ENCODE data around the gene ZFX. TPM values are rescaled to one million over a fixed set of nuclear protein-coding genes. Genes with fewer than 3 reads are reported as not detected.
A peak's percentile ranks its signal among the peaks of the same experiment; 100 is the strongest.
"Not testable (repeated sequence)": the region's sequence is repeated elsewhere in the genome, so short reads cannot be mapped to it uniquely, and the experiment has no call there.

ZFX gene
- total and polyA plus RNA-seq, 8 donors = 4.4 to 40.3 (median 23.9) TPM

DNA sequence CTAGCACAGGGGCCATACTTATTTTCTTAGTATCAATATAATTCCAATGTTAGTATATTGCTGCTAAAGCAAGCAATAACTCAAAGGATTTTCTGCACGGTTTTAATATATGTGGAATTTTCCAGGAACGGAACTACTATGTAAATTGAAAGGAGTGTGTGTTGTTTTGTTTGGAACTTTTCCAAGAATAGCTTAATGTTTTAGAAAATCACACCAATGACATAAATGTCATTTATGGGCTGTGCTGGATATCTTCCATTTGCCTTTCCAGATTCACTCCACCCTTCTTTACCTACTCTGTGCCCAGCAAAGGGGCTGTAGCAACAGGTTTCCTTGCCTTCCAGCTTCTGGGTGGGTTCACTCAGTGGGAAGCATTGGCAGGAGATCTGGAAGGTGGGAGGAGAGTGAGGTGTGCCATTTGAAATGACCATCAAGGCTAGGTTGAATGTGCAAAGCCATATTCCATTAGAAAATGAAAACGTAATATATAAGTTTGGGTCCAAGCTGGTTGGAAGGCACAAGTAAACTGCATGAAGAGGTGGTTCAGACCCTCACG, 25.2 kb upstream of the ZFX start:
- no peaks in the 10 kb centered on the region for H3K9me3 ChIP-seq
- DNase-seq = no peak
- TF ChIP-seq, protein P1, sequence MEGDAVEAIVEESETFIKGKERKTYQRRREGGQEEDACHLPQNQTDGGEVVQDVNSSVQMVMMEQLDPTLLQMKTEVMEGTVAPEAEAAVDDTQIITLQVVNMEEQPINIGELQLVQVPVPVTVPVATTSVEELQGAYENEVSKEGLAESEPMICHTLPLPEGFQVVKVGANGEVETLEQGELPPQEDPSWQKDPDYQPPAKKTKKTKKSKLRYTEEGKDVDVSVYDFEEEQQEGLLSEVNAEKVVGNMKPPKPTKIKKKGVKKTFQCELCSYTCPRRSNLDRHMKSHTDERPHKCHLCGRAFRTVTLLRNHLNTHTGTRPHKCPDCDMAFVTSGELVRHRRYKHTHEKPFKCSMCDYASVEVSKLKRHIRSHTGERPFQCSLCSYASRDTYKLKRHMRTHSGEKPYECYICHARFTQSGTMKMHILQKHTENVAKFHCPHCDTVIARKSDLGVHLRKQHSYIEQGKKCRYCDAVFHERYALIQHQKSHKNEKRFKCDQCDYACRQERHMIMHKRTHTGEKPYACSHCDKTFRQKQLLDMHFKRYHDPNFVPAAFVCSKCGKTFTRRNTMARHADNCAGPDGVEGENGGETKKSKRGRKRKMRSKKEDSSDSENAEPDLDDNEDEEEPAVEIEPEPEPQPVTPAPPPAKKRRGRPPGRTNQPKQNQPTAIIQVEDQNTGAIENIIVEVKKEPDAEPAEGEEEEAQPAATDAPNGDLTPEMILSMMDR (IDR thresholded peaks at IDR 0.05) = no peak
- peak in 3 of 4 donors; percentile 35 to 46 (median 45) for ATAC-seq
- no peak overlapping the region for H3K27ac ChIP-seq
- H3K36me3 ChIP-seq = no peaks in the 10 kb centered on the region
- H3K4me1 ChIP-seq = peaks cover 6 to 8% (median 7%) of the 10 kb centered on the region in 3 donors
- peak; percentile 5 for FAIRE-seq
- no peaks in the 10 kb centered on the region for H3K27me3 ChIP-seq
- H3K4me3 ChIP-seq = no peak overlapping the region
- intact Hi-C loops (cut with DNase I) = no loop called here
- 29 to 40% methylated on average over 4 of the region's 4 CpGs for WGBS, 2 donors

DNA sequence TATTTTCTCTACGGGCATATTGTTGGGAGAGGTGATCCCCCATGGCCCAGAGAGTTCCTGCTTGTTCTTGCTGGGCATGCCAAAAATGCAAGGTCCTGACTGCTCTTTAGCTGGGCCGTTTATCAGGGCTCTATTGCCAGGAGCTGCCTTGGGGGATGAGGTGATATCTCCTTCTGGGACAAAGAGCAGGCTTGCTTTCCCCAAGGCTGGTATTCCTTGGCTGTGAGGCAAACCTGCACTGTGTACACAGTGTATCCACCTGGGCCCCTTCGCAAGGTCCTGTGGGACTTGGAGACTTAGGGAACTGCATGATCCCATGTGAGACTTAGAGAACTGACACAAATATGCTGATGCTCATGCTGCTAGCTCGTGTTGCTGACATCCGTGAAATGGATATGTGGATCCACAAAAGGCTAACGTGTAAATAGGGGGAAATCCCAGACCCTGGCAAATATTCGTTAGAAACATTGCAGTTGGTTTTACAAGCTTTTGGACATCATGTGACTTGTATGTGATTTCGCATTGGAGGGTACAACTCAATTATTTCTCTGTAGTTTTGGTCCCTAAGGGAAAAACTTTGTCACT, 24.4 kb upstream of the ZFX start:
- Histone ChIP-seq H3K9me3 (no peaks in the 10 kb centered on the region), H3K4me3 (no peak overlapping the region), H3K36me3 (no peaks in the 10 kb centered on the region), H3K4me1 (peaks cover 6 to 8% (median 7%) of the 10 kb centered on the region in 3 donors), H3K27me3 (no peaks in the 10 kb centered on the region), H3K27ac (peak overlapping the region in 1 of 4 donors; percentile 27)
- FAIRE-seq (no peak), ATAC-seq (peak; percentile 90 to 97 (median 94)), DNase-seq (peak in 4 of 6 donors; percentile 33 to 49 (median 41))
- TF ChIP-seq, protein P1 (IDR thresholded peaks at IDR 0.05) = no peak
- 31 to 50% methylated on average over 8 of the region's 8 CpGs for WGBS, 2 donors
- intact Hi-C loops (cut with DNase I) = no loop called here

DNA sequence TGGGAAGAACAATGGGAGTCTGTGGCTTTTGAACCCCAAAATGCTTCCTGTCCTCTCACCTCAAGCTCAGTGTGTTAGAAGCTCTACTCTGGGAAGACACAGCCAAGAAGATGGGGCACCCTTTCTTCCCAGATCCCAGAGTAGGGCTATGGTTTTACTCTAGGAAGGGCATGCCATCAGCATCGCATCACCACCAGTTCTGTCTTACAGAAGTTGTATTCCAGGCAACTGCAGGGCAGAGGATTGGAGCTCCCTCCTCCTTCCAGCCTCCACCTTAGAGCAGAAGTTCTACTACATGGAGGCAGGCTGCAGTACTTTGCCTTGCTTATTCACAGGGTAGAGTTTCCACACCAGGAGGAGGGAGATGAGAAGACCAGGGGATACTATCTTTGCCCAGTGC, 18.1 kb upstream of the ZFX start:
- no peaks in the 10 kb centered on the region for H3K27me3 ChIP-seq
- H3K4me3 ChIP-seq = no peak overlapping the region
- DNase-seq = no peak
- no peaks in the 10 kb centered on the region for H3K36me3 ChIP-seq
- TF ChIP-seq, protein P1 (IDR thresholded peaks at IDR 0.05) = no peak
- no peak overlapping the region for H3K27ac ChIP-seq
- 90 to 100% methylated on average over 1 of the region's 1 CpG for WGBS, 2 donors
- no peaks in the 10 kb centered on the region for H3K4me1 ChIP-seq
- ATAC-seq = no peak
- no peak for FAIRE-seq
- intact Hi-C loops (cut with DNase I) = no loop called here
- H3K9me3 ChIP-seq = no peaks in the 10 kb centered on the region

DNA sequence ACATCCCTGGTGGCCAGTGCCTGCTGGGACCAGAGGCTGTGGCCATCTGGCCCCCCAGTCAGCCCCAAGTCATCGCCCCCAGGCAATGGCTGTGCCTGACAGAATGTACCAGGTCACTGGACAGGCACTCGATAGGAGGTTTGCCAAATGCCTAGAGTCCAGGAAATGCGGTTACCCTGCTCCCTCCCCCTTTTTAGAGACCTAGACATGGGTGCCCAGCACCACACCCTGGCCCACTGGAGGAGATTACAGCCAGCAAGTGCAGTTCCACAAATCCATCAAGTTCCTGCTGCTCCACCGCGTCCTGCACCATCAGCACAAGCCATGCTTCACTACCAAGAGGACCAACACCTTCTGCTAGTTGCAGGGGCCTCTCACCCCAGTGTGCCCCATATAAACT, 16.2 kb upstream of the ZFX start:
- Histone ChIP-seq H3K4me3 (no peak overlapping the region), H3K4me1 (no peaks in the 10 kb centered on the region), H3K27me3 (no peaks in the 10 kb centered on the region), H3K9me3 (no peaks in the 10 kb centered on the region), H3K36me3 (no peaks in the 10 kb centered on the region), H3K27ac (no peak overlapping the region)
- intact Hi-C loops (cut with DNase I) = no loop called here
- FAIRE-seq = no peak
- no peak for ATAC-seq
- 80 to 86% methylated on average over 5 of the region's 5 CpGs for WGBS, 2 donors
- DNase-seq = no peak
- TF ChIP-seq, protein P1 (IDR thresholded peaks at IDR 0.05) = no peak

DNA sequence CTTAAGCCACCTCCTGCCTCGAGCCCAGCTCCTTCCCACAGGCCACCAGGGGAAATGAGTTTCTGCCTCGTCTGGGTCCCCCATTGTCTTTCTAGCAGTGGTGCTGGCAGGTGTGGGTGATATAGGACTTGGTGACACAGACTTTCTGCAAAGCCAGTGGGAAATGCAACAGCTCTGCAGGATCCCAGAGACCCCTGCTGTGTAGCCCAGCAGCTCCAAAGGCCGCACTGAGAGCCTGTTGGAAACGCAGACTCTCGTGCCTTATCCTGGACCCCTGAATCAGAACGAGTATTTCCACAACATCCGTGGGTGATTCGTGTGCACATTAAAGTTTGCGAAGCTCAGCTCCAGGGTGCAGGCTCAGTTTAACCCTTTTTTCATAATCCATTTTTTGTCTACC, 13.8 kb upstream of the ZFX start:
- H3K27me3 ChIP-seq; H3K36me3 ChIP-seq; DNase-seq; H3K27ac ChIP-seq; H3K9me3 ChIP-seq; FAIRE-seq; intact Hi-C loops (cut with DNase I); H3K4me3 ChIP-seq; ATAC-seq; H3K4me1 ChIP-seq: not testable (repeated sequence)
- 51 to 69% methylated on average over 4 to 7 of the region's 9 CpGs for WGBS, 2 donors

Measured in pancreas (tissue), 10 donors.